Fibroblast of skin of back (primary cell): Measurements from ENCODE around the gene RWDD3. TPM values are rescaled to one million over a fixed set of nuclear protein-coding genes. Genes with fewer than 3 reads are reported as not detected.
A peak's percentile ranks its signal among the peaks of the same experiment; 100 is the strongest.

Experiments
- DNase-seq: peaks from one replicate; pipeline ENCODE4 v3.0.0-alpha.2; 2013
- polyA plus RNA-seq, 2 experiments: library from polyadenylated mRNA; unstranded; fragments of 120-200 nt; gene quantifications; one replicate each; pipeline ENCODE4 v1.2.1, GENCODE V29; 2013; ENCODE audit not compliant: insufficient read length in 2 of 2

RWDD3 gene, protein sequence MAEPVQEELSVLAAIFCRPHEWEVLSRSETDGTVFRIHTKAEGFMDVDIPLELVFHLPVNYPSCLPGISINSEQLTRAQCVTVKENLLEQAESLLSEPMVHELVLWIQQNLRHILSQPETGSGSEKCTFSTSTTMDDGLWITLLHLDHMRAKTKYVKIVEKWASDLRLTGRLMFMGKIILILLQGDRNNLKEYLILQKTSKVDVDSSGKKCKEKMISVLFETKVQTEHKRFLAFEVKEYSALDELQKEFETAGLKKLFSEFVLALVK
- 13.7 TPM for polyA plus RNA-seq (2013, experiment 1 of 2; ENCODE audit: insufficient read length)
- polyA plus RNA-seq (2013, experiment 2 of 2; ENCODE audit: insufficient read length): 16.6 TPM

DNA sequence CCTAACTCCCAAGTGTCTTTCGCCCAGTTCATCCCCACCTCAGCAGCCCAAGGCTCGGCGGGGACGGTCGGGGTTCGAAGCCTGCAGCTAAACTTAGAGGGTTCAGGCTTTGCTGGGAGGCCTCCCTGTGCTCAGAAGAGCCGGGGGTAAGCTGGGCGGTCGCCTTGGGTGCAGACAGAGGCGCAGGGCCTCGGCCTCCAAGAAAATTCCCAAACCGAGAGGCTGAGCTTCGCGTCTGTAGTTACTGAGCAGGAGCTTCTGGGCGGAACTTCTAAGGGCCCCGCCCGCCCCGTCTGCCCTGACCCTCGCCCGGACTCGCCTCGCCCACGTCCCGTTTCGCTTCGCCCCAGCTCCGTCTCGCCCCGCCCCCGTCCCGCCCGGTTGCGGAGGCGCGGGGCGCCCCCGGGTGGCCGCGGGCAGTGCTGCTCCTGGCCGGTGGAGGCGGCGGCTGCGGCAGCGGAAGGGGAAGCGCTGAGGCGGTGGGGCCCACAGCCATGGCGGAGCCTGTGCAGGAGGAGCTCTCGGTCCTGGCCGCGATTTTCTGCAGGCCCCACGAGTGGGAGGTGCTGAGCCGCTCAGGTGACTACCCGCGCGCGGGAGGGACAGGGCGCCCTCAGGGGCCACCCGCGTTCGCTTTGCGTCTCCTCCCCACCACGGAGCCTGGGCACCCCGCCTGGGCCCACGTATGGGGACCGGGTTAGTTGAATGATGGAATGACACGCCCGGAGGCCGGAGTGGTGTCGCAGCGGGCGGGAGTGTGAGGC, at the start of gene RWDD3:
TSS of gene RWDD3 (plus strand) at position 474 of the 764 bp plus-strand sequence. CDS start at position 495, 21 bp downstream.
- DNase-seq: peak; percentile 90

DNA sequence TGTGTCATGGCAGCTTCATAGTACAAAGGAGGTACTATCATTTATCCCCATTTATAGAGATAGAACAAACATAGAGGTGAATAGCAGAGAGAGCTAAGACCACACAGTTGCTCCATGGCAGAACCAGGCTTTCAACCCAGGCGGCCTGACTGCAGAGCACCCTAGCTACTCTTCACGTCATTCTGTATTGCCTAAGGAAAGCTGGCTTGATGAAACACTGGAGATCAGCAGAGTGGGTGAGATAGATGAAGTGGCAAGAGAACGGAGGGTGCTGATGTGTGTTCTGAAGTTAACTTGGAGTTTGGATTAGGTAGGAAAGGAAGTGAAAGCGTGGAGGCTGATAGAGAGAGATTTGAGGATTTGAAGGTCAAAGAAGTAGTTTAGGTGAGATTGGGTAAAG, 47.9 kb upstream of the RWDD3 start:
- DNase-seq: no peak

DNA sequence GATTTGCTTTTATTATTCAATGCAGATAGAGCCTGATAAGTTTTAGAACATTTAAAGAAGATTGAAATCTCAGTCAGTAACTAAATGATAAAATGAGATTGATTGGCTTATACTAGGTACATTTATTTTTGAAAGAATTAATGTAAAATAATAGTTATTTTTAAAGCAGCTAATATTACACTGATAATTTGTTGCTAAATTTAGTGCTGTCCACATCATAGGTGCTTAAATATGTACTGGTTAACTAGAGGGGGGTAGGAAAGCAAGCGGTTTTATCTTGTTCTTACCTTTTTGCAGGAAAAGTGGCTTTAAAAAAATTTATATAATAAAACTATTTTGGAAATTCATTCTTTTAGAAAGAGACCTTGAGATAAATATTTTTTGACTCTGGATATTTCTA, 40.4 kb upstream of the RWDD3 start:
- no peak for DNase-seq

DNA sequence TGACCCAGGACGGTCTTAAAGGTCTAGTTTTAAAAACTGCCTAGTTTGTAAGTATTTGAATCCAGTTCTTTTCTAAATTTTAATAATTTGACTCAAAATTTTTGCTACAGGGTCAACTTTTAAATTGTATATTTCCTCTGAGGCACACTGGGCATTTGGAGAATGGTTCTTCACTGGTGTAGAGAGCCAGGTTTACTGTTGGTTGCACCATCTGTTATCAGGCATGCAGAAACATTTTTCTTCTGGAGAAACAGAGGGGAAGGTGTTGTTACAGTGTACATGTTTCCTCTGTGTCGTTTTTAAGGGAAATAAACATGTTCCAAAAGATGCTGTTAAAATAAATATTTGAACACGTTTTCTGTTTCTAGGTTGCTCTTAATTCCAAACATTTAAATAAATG, 39.0 kb upstream of the RWDD3 start:
- no peak for DNase-seq

DNA sequence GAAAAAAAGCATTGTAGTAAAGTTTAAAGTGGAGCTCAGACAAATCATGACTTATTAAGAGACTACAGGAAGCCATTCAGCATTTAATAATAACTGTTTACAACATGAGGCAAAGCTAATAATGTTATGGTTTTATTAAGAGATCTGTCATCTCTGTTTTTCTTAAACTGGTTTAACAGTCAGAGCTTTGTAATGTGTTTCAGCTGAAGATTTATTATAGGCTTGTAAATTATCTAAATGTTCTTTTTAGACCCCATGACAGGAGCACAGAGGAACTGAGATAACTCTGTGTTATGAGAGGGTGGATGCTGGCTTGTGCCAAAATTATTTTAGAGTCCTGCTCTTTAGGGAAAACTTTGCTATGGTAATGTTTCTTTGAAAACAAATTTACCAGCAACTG, 38.0 kb upstream of the RWDD3 start:
- DNase-seq: no peak

DNA sequence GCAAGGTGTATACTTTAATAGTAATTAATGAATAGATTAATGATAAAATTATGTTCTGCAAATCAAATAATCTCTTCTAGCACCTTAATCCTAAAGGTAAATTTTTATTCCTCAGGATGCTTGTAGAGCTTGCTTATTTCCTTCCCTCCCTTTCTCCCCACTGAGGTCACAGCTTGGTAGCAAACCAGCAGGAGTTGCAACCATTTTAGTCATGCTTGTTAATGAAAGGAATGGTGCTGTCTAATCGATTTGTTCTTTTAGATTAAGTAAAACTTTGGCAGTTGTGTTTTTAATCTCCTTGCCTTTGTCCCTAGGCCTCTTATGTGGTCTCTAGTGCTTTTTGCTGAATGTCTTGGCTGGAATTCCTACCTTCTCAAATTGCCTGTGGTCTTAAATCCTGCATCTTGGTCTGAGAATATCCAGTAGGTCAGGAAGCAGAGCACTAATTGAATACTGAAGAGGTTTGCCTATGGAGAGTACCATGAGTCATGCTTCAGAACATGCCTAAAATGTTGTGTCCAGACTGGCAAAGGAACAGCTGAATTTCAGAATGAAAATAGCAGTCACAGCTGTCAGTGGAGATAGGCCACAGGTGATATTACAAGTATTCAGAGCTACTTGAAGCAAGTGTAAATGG, 36.3 kb upstream of the RWDD3 start:
- DNase-seq: peak; percentile 24

DNA sequence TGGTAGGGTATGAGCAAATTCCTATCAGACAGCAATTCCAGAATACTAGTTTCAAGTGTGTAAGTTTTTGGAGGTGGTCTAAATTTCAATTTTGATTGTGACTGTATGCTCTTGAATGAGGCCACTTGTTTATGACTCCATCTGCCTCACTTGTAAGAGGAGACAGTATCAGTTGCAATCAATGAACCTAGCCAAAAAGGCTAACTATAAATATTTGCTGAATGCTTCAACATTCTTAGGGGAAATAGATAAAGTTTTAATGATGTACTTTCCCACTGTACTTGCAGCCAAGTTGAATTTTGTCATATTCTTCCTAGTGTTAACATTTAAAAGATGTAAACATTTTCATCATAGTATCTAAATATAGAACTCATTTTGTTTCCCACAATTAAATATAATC, 32.1 kb upstream of the RWDD3 start:
- DNase-seq: no peak

DNA sequence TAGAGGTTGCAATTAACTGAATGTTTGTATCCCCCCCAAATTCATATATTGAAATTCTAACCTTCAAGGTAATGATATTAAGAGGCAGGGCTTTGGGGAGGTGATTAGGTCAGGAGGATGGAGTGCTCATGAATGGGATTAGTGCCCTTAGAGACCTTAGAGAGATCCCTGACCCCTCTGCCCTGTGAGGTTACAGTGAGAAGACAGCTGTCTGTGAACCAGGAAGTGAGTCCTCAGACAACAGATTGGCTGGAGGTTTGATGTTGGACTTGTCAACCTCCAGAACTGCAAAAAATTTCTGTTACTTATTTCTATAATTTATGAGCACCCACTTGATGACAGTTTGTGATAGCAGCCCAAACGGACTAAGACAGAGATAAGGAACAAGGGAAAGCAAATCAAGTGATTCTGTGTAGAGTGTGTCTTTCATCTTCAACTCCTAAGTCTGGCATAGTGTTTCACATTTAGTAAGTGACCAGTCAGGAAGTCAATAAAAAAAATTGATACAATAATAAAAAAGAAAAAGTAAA, 30.0 kb upstream of the RWDD3 start:
- no peak for DNase-seq

DNA sequence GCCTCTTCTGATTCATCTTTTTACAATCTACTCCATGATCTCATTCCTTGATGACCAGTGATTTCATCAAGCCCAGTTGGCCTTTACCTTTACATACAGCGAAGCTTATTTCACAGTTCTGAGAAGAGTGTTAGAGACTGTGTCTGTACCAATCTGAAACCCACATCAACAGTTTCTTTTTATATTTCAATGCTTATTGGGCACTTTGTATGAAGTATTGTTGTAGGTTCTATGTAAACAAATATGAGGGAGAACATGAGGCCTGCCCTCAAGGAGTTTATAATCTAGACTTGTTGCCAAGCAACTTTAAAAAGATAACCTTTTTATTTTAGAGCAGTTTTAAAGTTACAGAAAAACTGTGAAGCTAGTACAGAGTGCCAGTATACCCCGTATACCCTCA, 27.5 kb upstream of the RWDD3 start:
- DNase-seq: no peak

DNA sequence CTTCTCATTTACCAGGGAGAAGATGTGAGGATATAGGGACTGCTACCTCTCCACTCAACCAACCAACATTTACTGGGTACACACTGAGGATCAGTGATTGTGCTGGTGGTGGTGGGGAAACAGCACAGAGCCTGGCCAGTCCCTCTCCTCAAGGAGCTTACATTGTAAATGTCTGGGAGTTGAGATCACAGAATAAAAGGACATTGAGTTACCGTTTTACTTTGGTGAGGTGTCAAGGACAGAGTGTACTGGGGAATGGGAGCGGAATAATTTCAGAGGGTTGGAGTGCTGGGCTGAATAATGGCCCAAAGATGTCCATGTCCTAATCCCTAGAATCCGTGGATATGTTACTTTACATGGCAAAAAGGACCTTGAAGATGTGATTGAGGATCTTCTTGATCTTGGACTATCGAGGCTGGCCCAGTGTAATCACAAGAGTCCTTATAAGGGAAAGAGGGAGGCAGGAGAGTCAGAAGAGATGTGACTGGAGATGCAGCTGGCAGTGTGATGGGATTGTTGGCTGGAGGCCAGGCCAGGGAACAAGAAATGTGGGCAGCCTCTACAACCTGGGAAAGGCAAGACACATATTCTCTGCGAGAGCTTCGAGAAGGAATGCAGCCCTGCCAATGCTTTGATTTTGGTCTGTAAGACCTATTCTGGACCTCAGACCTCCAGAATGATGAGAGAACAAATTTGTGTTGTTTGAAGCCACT, 26.6 kb upstream of the RWDD3 start:
- no peak for DNase-seq

DNA sequence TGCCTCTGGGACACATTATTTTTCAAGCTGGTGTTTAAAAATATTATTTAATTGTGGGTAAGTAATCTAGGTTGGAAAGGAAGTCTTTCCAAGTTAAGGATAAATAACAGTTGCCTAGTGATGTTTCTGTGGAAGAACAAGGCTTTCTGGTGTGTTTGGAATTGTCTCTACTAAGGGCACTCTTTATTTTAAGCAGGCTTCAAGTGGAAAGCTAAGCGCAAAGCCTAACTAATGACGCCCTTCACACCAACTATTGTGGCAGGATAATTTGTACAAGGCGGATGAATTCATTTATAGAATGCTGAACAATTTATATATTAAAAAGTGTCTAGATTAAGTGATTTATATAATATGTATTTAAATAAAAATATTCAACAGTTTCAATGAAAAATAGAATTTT, 25.1 kb upstream of the RWDD3 start:
- no peak for DNase-seq

DNA sequence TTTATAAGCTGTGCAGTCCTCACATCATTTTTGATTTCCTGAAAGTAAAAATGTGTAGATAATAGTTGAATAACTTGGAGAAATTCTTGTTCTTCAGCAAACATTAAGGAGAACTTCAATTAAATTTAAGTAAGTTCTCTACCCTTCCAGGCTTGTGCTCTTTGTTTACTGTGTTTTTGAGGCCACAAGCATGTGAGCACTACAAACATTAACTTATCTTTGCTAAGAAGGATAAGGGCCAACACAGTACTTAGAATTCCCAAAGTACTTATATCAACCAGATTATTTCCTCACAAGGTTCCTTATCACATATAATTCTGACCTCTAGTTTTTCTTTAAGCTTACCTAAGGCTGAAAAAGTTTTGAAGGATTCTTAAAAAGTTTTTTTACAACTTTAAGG, 24.7 kb upstream of the RWDD3 start:
- no peak for DNase-seq

DNA sequence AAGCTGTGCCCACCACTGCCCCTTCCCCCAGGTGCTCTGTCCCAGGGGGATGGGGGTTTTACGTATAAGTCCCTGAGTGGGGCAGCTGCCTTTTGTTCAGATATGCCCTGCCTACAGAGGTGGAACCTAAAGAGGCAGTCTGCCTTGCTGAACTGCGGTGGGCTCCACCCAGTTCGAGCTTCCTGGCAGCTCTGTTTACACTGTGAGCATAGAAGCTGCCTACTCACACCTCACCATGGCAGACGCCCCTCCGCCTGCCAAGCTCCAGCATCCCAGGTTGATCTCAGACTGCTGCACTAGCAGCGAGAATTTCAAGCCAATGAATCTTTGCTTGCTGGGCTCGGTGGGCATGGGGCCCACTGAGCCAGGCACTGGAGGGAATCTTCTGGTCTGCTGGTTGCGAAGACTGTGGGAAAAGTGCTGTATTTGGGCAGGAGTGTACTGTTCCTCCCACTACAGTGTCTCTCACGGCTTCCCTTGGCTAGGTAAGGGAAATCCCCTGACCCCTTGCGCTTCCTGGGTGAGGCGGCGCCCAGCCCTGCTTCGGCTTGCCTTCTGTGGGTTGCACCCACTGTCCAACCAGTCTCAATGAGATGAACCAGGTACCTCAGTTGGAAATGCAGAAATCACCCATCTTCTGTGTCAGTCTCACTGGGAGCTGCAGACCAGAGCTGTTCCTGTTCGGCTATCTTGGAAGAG, 17.6 kb upstream of the RWDD3 start:
- no peak for DNase-seq

DNA sequence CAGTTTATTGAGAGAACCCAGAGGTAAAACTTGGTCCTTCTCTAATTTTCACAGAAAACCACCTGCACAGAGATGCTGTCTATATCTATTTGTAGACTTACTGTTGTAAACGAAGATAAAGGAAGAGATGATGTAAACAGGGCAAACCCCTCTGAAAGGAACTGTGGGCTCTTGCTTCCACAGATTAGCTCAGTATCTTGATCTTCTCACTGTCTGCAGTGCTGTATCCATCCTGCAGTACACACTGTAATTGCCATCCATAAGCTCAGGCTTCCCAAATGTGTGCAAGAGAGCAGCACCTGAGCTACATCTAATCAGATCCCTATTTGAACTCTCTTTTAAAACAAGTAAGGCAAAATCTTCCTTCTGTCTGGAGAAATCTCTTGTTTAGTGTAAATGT, 16.6 kb upstream of the RWDD3 start:
- no peak for DNase-seq

DNA sequence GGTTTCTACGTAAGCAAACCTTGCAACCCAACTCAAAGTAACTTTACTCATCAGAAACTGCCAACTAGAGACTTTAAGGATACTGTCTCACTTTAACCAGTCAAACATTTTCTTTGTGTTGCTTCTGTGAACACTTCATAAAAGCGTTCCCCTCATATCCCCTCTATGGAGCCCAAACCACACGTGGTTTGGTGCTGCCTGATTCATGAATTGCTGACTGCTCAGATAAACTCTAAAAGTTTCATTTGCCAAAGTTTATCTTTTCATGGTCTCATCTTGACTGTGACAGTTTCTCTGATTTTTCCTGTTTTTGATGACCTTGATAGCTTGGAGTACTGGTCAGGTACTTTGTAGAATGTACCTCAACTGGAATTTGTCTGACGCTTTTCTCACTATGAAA, 14.6 kb upstream of the RWDD3 start:
- DNase-seq: no peak

DNA sequence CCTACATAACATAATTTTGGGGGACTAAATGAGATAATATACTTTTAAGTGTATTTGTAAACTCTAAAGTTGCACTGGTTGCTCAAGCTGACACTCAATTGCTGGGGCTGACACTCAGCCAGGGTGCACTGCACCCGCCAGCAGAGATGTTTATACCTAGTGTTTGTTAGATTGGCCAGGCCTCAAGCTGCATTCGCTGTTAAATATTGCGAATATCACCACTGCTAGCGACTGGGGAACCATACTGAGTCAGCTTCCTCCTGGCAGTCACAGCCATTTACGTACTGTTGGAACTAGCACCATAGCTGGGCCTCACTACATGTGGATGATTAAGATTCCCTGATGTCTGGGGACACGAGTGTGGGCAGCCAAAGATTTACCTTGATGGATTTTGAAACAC, 12.7 kb upstream of the RWDD3 start:
- no peak for DNase-seq

DNA sequence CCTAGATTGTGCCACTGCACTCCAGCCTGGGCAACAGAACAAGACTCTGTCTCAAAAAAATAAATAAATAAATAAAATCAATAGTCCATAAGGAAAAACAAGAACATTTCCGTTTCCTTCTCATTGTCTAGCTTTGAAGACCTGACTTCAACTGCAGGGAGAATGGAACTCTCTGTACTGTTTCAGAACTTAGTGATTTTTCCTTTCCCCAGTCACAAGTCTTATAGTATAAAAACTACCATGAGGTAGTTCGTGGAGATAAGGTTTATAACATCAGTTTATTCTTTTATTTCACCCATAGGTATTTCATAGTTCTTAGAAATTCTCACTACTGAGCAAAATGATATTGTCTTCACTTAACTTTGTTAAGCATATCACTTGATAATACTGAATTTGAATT, 11.4 kb upstream of the RWDD3 start:
- no peak for DNase-seq

DNA sequence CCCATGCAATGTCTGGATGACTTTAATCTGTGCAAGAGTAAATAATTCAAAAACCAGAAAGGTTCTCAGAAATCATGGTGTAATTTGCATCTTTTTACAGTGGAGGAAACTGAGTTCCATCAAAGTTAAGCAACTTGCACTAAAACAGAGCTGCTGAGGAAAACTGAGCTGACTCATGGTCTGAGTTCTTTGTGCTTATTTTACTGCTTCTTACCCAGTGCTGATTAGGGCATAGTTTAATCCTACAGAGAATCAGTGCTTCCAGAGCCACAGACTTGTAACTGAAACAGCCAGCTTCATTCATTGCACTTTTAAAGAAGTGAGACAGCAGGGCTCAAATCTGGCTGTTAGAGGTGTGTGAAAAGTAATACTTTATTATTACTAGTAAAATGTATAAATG, 10.9 kb upstream of the RWDD3 start:
- DNase-seq: peak; percentile 45

DNA sequence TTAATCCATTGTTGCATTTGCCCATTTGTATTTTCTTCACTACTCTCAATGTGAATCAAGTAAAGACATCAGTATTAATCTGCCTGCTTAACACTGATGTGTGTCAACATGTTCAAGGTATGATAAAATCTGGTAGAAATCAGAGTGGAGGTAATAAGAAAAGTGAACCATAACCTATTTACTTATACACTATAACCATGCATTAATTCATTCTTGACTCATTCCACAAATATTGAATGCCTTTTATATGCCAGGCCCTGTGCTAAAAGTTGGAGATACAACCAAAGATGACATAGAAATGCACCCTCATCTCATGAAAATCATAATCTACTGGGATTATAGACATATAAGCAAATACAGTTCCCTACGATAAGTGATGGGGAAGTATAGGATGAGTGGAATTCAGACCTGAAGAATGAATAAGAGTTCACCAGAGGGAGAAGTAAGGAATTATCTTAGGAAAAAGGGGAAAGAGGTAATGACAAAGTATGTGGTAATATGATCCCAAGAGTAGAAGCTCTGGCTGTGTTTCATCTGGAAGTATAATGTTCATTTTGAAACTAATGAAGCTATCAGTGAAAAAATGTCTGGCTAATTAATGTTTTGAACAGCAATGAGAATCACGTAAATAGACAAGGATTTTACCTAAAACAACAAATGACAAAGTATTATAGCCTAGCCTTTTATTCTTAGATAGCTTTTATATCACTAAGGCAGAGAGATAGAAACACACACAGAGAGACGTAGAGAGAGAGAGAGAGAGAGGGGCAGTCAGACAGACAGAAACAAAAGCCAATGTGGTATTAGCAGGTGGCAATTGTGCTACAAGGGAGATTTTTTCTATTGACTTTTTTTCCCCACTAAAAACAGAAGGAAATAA, 7.0 kb upstream of the RWDD3 start:
- DNase-seq: no peak

DNA sequence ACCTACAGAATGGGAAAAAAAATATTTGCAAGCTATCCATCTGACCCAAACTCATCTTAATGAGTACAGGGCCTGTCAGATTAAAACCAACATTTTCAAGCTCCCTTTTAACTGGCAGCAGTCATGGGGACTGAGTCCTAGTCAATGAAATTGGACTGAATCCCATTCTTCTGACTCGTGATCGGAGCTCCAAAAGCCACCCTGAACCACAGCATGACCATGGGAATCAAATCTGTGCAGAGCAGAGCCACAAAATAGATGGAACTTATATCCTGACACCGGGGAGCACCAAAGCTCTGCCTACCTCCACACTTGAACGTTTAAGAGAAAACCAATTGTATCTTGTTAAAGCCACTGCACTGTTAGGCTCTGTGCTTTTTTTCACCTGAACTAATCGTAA, 5.0 kb upstream of the RWDD3 start:
- peak; percentile 58 for DNase-seq

DNA sequence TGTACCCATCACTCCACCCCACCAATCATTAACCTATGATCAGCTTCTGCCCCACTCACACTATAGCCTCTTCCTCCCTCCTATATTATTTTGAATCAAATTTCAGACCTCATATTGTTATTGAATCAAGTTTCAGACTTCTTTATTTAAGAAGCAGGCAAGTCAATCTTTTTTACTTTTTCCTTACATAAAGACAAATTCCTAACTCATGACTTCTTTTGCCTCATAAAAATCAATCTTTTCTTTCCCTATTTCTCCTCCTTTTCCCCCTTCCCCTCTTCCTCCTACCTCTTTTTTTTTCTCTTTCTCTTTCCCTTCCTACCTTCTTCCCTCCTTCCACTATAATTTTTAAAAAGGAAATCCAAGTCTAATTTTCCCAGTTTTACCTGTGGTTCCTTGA, 4.3 kb upstream of the RWDD3 start:
- DNase-seq: no peak
